HG02870 (cell line): ENCODE data around the gene CRY1.

ENCODE experiments used
- ATAC-seq: cut with Tn5 transposase; IDR thresholded peaks from one replicate; pipeline ENCODE4 v1.9.1; 2021; ENCODE audit warnings: mild to moderate bottlenecking, moderate library complexity; ENCODE audit not compliant: unreplicated experiment

The CRY1 gene

GRCh38 chr12:106974511-106974910 is 118.8 kb downstream of the CRY1 start:
- peak; percentile 76 for ATAC-seq

GRCh38 chr12:106973545-106973944 is 119.8 kb downstream of the CRY1 start:
- no peak for ATAC-seq

GRCh38 chr12:106971065-106971464 is 122.3 kb downstream of the CRY1 start:
- no peak for ATAC-seq

- no peak for ATAC-seq
These were observed 128.8 kb downstream of the CRY1 start for GRCh38 chr12:106964526-106964925.

- no peak for ATAC-seq
These were observed 131.1 kb downstream of the CRY1 start for GRCh38 chr12:106962286-106962685.

GRCh38 chr12:106960443-106960842 is 132.9 kb downstream of the CRY1 start:
- ATAC-seq, result no peak

GRCh38 chr12:106957583-106957982 is 135.8 kb downstream of the CRY1 start:
- ATAC-seq, result no peak

- peak; percentile 28 for ATAC-seq
These were observed 137.2 kb downstream of the CRY1 start for GRCh38 chr12:106956048-106956578.

GRCh38 chr12:106955377-106956047 is 137.8 kb downstream of the CRY1 start, which contains the start of gene TMEM263:
Gene TMEM263, plus strand, starts transcription at chr12:106955907. Its CDS starts 11,210 bp downstream, at chr12:106967117.
- ATAC-seq, result peak; percentile 73

- ATAC-seq, result no peak
These were observed 138.6 kb downstream of the CRY1 start for GRCh38 chr12:106954462-106955376.

GRCh38 chr12:106953352-106954250 is 139.7 kb downstream of the CRY1 start:
- no peak for ATAC-seq

- ATAC-seq, result no peak
These were observed 142.8 kb downstream of the CRY1 start for GRCh38 chr12:106950591-106950990.

- ATAC-seq, result no peak
These were observed 145.9 kb downstream of the CRY1 start for GRCh38 chr12:106947461-106947860.

GRCh38 chr12:106945261-106945851 is 148.0 kb downstream of the CRY1 start:
- no peak for ATAC-seq

- ATAC-seq, result no peak
These were observed 150.6 kb downstream of the CRY1 start for GRCh38 chr12:106942775-106943174.

GRCh38 chr12:106941481-106942156 is 151.7 kb downstream of the CRY1 start:
- ATAC-seq, result no peak
